ENCODE measurements around the gene DGKB.

- TF ChIP-seq HDGF (IDR thresholded peaks at IDR 0.05; ENCODE audit: borderline replicate concordance): no peak
- no peak for TF ChIP-seq FOXM1 (IDR thresholded peaks at IDR 0.05; ENCODE audit: borderline replicate concordance)
- TF ChIP-seq ARNT (IDR thresholded peaks at IDR 0.05): no peak
- TF ChIP-seq ZNF384 (IDR thresholded peaks at IDR 0.05): no peak
- no peak for TF ChIP-seq LEF1 (IDR thresholded peaks at IDR 0.05; ENCODE audit: borderline replicate concordance)
- no peak for TF ChIP-seq ELF4 (IDR thresholded peaks at IDR 0.05)
- TF ChIP-seq SUZ12 (IDR thresholded peaks at IDR 0.05): no peak
- no peak for TF ChIP-seq FOXK2 (IDR thresholded peaks at IDR 0.05)
- no peak for TF ChIP-seq SP1 (IDR thresholded peaks at IDR 0.05)
- TF ChIP-seq BHLHE40 (IDR thresholded peaks at IDR 0.05; ENCODE audit: borderline replicate concordance): no peak
- no peak for TF ChIP-seq CTBP1 (IDR thresholded peaks at IDR 0.05; ENCODE audit: borderline replicate concordance)
- no peak for TF ChIP-seq L3MBTL2 (conservative IDR thresholded peaks at IDR 0.05)
- no peak for TF ChIP-seq TARDBP (IDR thresholded peaks at IDR 0.05)
- TF ChIP-seq FOXA1 (IDR thresholded peaks at IDR 0.05): no peak
Measured at GRCh38 chr7:14861456-14861855, 41.1 kb downstream of the DGKB start.

Measured in HEK293T (cell line).